Activated CD8-positive, alpha-beta memory T cell treated with anti-CD3 and anti-CD28 coated beads for 1 hour (primary cell): ENCODE data around the gene ALG1.
"Not testable (repeated sequence)": the region's sequence is repeated elsewhere in the genome, so short reads cannot be mapped to it uniquely, and the experiment has no call there.

Source experiments
- DNase-seq, 2 donors: peaks; one replicate each; pipeline ENCODE4 v3.0.0-alpha.2; 2020; ENCODE audit warnings: low read depth in 1 of 2; ENCODE audit errors: extremely low read depth in 1 of 2

The ALG1 gene

DNA sequence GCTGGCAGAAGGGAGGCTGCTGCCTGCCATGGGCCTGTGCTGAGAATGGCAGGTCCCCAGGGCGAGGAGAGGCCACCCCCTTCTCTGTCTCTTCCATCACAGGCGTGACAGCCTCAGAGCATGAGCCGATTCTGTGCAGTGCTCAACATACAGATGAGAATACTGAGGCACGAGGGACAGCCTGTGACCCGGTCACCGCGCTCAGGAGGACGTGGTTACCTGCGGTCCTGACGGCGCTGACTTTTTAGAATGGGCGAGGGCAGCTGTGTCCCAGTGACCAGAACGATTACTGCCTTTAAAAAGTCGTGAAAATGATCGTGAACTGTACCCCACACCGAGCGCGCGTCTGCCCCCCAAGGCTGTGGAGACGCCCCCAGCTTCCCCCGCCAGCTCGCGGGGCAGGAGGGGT is 25.4 kb downstream of the ALG1 start:
- peak in 1 of 2 donors; percentile 11 for DNase-seq

DNA sequence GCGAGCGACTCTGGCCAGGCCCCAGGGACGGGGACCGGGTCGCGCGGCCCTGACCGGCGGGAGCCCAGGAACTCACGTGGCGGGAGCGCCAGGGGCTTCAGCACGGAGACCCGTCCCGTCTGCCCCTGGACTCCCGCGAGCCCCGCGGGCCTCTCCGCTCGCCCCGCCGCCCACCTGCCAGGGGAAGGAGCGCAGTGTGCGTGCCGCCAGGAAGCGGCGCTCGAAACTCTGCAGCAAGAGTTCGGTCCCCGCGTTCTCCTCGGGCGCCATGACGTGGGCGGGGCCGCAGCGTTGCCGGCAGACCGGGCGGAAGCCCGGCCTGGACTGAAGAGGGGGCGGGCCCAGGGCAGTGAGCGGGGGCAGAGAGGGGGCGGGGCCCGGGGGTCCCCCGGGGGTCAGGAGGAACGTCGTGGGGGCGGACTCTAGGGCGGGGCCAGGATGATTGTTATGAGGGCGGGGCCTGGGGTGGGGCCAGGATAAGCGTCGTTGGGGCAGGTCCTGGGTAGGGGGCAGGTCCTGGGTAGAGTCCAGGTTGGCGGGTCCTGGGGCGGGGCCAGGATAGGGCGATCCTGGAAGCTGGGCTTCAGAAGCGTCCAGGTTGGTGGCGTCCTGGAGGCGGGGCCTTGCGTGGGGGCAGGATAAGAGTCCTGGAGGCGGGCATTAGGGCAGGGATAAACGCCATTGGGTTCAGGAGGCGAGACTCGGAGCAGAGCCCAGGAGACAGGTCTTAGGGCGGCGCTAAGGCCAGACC is 26.0 kb downstream of the ALG1 start, which contains the start of gene EEF2KMT:
EEF2KMT (minus strand) TSS at position 326 of the 751 bp plus-strand sequence; CDS start at position 270, 56 bp downstream.
- peak; percentile 84 to 91 for DNase-seq

DNA sequence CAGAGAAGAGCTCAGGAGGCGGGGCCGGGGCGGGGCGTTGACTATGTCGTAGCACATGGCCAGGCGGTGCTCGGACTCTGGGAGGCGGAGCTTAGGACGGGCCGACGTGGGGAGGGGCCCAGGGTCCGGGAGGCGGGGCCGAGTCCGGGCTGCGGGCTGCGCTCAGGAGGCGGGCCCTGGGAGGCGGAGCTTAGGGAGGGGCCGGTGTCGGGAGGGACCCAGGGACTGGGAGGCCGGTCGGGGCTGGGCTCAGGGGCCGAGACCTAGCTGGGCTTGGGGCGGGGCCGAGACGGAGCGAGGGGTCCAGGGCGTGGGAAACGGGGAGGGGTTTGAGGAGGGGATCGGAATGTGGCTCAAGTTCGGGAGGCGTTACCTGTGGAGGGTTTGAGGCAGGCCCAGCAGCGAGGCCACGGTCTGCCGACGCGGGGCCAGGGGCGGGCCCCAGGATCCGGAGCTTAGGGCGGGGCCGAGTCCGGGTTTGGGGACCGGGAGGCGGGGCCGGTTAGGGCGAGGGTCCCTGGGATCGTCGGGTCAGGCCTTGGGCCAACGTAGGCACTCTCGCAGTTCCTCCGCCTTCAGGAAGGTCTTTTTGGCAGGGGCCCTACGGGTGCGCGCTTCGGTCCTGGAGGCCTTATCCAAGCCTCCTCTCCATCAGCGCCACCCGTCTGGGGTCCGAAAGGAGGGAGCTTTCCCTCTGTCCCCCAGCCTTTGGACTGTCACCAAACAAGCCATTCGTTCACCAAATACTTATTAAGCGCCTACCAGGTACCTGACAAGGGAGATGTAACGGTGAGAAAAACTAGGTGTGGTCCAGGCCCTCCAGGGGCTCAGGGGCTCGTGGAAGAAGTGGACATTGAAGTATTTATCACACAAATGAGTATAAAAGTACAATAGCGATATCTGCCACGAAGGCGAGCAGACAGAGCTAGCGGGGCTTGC is 26.8 kb downstream of the ALG1 start:
- DNase-seq: peak in 1 of 2 donors; percentile 90

DNA sequence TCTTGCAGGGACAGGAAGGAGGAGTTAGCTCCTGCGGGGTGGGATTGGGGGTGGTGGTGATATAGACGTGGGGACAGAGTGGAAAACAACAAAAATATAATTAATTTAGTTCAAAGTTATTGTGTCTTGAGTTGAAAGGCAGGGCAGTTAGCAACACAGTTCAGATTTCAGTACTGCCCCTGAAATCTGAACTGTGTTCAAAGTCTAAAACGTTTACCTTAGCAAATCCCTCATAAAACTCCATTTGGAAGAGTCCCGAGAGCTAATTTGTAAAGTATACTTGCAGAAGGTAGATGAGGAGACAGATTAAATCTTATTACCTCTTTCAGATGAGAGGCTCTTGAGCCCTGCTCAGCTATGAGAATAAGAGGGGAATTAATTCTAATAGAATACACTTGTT is 27.5 kb downstream of the ALG1 start:
- DNase-seq: not testable (repeated sequence)

DNA sequence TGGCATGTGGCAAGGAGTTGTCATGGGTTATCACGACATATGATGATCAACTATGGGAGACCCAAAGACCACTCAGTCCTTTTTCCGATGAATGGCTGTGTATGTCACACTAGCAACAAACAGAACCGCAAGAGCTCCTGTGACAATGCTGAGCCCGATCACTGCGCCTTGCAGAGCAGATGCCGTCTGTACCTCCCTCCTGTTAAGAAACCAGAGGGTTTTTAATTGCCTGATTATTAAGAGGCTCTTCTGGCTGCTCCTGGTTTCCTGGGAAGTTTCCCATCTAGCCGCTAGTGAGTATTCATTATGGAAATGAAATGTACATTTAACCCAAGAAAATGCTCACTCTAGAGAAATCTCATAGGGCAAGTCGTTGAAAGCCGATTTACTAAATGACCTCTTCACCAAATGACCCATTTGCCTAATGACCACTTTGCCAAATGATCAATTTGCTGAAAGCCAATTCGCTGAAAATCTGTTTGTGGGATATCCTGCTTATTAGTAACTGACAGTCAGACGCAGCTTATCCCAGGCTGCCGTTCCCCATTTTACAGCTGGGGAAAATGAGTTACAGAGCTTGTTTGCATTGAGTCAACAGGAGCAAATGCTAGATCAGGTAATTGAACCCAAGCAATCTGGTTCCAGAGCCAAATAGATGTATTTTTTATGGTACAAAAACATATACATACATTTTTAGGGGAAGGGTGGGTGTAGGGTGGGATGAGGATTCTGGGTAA is 31.8 kb downstream of the ALG1 start:
- DNase-seq: not testable (repeated sequence)

DNA sequence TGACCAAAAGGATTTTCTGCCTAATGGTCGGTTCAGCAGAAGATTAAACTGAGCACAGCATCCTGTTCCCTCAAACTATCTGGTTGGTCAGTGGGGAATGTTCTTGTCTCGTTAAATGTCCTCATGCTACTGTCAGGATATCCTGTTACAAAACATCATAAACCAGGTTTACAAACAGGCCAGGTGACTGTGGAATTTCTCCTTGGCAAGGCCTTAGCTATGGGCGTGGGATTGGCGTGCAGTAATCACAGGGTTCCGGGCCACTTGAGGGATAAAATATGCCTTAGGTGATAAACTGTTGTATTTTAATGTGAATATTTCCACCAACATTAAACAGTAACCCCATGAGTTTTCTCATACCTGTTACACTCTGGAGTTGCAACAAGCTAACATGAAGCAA is 33.4 kb downstream of the ALG1 start:
- not testable (repeated sequence) for DNase-seq

DNA sequence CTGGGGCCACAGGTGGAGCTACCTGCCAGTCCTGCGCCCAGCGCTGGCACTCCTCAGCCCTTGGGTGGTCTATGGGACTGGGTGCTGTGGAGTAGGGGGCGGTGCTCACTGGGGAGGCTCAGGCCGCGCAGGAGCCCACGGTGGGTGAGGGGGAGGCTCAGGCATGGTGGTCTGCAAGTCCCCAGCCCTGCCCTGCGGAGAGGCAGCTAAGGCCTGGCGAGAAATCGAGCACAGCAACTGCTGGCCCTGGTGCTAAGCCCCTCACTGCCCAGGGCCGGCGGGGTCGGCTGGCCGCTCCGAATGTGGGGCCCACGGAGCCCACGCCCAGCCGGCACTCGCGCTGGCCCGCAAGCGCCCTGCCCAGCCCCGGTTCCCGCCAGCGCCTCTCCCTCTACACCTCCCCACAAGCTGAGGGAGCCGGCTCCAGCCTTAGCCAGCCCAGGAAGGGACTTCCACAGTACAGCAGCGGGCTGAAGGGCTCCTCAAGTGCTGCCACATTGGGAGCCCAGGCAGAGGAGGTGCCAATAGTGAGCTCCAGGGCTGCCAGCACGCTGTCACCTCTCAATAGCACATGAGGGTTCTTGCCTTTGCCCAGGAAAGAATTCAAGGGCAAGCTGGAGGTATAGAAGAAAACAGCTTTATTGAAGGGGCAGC is 37.0 kb downstream of the ALG1 start:
- DNase-seq: no peak

DNA sequence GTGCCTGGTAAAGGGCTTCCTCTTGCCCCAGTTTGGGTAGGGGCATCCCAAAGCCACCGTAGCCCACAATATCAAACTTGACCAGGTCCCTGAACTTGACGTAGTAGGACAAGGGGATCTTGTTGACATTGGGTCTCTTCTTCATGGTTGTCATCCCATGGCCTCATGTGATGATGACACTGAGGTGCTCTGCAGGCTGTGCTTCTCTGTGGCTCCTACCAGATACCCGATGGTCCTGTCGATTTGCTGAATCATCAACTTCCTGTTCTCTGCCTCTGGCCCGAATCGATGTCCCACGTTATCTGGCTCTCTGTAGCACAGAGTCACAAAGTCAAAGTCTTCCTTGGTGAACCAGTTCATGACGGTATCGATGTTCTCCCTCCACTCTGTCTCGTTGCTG is 39.3 kb downstream of the ALG1 start:
- DNase-seq: not testable (repeated sequence)

DNA sequence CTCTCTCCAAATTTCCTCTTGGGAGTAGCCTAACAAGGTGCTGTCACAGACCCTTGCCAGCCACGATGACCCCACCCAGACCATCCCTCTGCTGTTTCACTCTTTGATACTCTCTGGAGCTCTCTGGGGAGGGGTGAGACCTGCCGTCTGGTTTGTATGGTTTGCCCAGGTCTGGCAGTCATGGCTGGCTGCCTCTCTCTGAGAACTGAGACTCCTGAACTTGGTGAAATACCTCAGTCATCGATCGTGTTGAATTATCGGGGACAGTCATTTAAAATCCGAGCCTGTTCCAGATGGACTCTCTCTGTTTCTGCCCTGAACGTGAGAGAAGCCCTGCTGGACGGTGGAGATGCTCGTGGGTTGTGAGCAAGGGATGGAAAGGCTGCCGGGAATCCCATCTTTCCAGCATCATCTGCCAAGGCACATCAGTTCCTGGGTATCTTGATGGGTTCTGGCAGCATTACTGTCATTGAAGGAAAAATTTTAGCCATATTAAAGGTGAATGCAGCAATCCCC is 45.2 kb downstream of the ALG1 start:
- not testable (repeated sequence) for DNase-seq

DNA sequence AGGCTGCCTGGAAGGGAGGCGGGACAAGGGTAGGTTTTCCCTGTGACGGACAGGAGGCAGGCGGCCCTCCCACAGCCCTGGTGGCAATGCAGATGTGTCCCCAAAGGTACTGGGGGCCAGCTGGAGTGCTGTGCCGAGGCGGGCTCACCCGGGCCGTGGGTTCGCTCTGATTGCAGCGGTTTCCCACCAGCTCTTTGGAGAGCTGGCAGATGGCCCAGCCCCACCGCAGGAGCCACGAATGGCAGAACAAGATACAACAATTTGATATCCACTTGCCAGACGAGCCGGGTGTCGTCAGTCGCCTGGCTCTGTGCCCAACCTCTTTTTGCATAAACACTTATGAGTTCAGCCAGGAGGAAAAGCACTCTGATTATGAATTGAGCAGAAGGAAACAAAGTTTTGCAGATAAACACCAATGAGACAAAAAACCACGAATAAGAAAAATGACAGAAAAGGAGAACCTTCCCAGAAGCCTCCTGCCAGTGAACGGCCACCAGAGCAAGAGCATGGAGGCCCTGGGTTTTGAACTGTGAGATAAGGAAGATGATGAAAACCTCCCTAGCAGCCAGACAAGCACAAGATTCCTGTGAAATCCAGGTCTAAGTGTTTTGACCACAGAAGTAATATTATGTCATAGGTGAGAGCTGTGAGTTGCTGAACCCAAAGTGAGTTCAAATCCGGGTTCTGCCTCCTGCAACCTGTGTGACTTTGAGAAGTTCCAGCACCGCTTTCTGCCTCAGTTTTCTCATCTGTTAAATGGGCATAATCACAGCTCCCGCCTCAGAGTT is 45.9 kb downstream of the ALG1 start:
- DNase-seq: peak; percentile 31 to 47

DNA sequence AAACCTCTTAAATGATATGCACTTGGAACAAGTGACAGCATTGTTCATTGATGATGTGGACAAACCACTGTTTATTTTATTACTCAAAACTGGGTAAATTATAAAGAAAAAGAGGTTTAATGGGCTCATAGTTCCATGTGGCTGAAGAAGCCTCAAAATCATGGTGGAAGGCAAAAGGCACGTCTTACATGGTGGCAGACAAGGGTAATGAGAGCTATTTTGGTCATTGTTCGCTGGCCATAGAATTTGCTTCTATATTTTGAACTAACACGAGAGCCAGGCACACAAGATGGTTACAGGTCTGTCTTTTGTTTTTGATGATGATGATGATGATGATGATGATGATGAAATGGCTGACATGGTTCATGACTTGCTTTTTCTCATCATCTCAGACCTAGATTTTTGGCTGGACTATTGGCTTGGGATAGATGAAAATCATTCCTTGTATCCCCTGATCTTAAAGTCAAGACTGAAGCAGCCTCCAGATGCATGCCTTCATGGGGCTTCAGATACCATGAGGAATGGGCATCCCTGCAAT is 59.9 kb downstream of the ALG1 start:
- DNase-seq: not testable (repeated sequence)

DNA sequence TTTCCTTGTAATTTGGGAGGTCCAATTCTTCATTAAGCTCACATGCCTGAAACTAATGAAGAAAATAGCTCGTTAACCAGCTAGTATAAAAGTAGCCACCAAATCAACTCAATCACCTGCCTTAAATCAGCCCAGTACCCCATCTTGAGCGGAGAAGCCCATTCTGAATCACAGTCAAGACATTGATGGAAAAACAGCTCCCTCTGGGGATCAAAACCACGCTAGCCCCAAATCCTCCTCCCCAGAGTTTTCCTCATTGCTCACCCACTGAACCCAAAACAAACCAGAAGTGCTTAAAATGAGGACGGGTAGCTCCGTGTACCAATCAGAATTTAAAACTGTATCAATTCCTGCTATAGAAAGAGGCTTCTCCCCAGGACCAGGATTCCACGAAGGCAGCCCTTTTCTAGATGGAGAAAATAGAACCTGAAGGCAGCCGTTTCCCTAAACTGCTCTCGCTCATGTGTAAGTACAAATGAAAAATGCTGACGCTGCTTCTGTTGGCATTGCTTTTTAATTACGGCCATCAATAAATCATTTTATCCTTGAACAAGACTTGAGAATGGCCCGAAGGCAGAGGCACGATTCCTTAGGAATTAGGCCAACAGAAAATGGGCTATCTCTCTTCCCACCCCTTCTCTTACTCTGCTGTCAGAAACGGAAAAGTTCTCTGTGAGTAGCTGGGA is 61.4 kb downstream of the ALG1 start:
- not testable (repeated sequence) for DNase-seq

DNA sequence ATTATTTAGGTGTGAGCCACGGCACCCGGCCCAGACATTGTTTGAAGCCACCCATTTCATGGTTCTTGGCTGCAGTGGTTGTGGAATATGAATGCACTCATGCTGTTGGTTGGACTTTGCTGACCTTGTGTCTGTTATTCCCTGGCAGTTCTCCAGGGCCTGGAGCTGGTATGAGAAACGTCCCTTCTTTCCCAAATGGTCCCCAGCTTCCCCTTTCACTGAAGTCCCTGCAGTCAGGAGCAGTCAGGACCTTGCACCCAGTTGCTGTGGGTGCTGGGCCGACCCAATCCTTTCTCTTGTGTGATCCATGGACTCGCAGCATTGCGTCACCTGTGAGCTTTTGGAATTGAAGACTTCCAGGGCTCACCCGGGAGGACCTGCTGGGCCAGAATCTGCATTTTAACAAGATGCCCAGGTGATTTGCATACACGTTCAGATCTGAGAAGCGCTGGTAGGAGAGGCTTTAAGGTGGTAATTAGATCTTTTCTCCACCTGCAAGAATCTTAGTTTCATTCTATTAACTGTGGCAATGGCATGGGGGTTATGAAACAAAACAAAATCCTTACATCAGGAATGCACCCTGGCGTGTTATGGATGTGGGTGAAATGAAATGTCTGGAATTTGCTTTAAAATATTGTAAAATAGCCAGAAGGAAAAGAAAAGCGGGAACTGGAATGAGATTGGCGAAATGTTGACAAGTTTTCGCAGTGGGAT is 63.3 kb downstream of the ALG1 start:
- not testable (repeated sequence) for DNase-seq
